NCI-H446 (cell line): ENCODE results near the gene POLG2.
"Not testable (repeated sequence)": the region's sequence is repeated elsewhere in the genome, so short reads cannot be mapped to it uniquely, and the experiment has no call there.

Experiments
- DNase-seq, 2 experiments: peaks; one replicate each; lab custom pipeline; 2025; lab: John Stamatoyannopoulos, UW

POLG2 gene

GRCh38 chr17:64439956-64440355 is 56.9 kb downstream of the POLG2 start:
- no peak for DNase-seq

- DNase-seq = not testable (repeated sequence)
Observed at GRCh38 chr17:64439521-64439920, 57.3 kb downstream of the POLG2 start.

- no peak for DNase-seq
Observed at GRCh38 chr17:64437944-64438525, 58.8 kb downstream of the POLG2 start.

GRCh38 chr17:64431534-64431933 is 65.3 kb downstream of the POLG2 start:
- no peak for DNase-seq

- DNase-seq = not testable (repeated sequence)
Observed at GRCh38 chr17:64430036-64430435, 66.8 kb downstream of the POLG2 start.

GRCh38 chr17:64428406-64428805 is 68.4 kb downstream of the POLG2 start:
- DNase-seq = no peak
